Smooth muscle cell (in vitro differentiated cells): ENCODE measurements around the gene S100PBP. TPM values are rescaled to one million over a fixed set of nuclear protein-coding genes. Genes with fewer than 3 reads are reported as not detected.
"Not testable (repeated sequence)": the region's sequence is repeated elsewhere in the genome, so short reads cannot be mapped to it uniquely, and the experiment has no call there.

Source experiments
- DNase-seq: peaks from one replicate; lab custom pipeline; 2025; ENCODE audit not compliant: unreplicated experiment; lab: John Stamatoyannopoulos, UW
- H2AFZ ChIP-seq: fragments of 200-600 bp; sonication (generic); 2 replicates; pipeline ENCODE4 v1.6.0; 2016; ENCODE audit warnings: antibody characterized with exemption, low read depth, mild to moderate bottlenecking
- H3F3A ChIP-seq: fragments of 200-600 bp; sonication (generic); 2 replicates; pipeline ENCODE4 v1.6.0; 2017; ENCODE audit warnings: antibody characterized with exemption, low read depth
- H3K27ac ChIP-seq: fragments of 200-600 bp; sonication (generic); 2 replicates; pipeline ENCODE4 v1.5.1; 2016; ENCODE audit warnings: low read depth, mild to moderate bottlenecking
- H3K27me3 ChIP-seq: fragments of 200-600 bp; sonication (generic); 2 replicates; pipeline ENCODE4 v1.6.1; 2016; ENCODE audit warnings: low read depth, mild to moderate bottlenecking
- H3K36me3 ChIP-seq: fragments of 200-600 bp; sonication (generic); 2 replicates; pipeline ENCODE4 v1.5.1; 2016; ENCODE audit warnings: low read depth
- H3K4me1 ChIP-seq: fragments of 200-600 bp; sonication (generic); 2 replicates; pipeline ENCODE4 v1.5.1; 2016; ENCODE audit warnings: low read depth
- H3K4me2 ChIP-seq: fragments of 200-600 bp; sonication (generic); 2 replicates; pipeline ENCODE4 v1.6.0; 2016; ENCODE audit warnings: mild to moderate bottlenecking
- H3K4me3 ChIP-seq: fragments of 200-600 bp; sonication (generic); 2 replicates; pipeline ENCODE4 v1.5.1; 2016; ENCODE audit warnings: mild to moderate bottlenecking
- H3K79me2 ChIP-seq: fragments of 200-600 bp; sonication (generic); 2 replicates; pipeline ENCODE4 v1.6.0; 2016; ENCODE audit warnings: low read depth, mild to moderate bottlenecking
- H3K9ac ChIP-seq: fragments of 200-600 bp; sonication (generic); 2 replicates; pipeline ENCODE4 v1.6.0; 2016; ENCODE audit warnings: low read depth
- H3K9me3 ChIP-seq: fragments of 200-600 bp; sonication (generic); replicated peaks from 2 replicates; pipeline ENCODE4 v1.5.1; 2016; ENCODE audit warnings: low read depth
- H4K20me1 ChIP-seq: fragments of 200-600 bp; sonication (generic); 2 replicates; pipeline ENCODE4 v1.6.0; 2016; ENCODE audit warnings: low read depth
- CTCF ChIP-seq: fragments of 200-600 bp; sonication (generic); IDR thresholded peaks from 2 replicates; pipeline ENCODE4 v1.5.1; 2017; ENCODE audit warnings: borderline replicate concordance, mild to moderate bottlenecking, antibody characterized with exemption; ENCODE audit not compliant: insufficient read depth, poor library complexity, severe bottlenecking
- WGBS: methylation state at CpG from one replicate; pipeline ENCODE4 v1.1.7; 2016; ENCODE audit warnings: low lambda C conversion rate; 5-methylcytosine and 5-hydroxymethylcytosine counted together
- polyA plus RNA-seq: library from polyadenylated mRNA; unstranded; fragments of >200 nt; fragmentation: Nextera tagmentation; extraction: Ambion mirVana; gene quantifications from 2 replicates; pipeline ENCODE4 v1.2.1, GENCODE V29; 2016
- total RNA-seq: library from RNA; depleted of rRNA; stranded (reverse); fragments of >200 nt; gene quantifications from 2 replicates; pipeline ENCODE4 v1.2.3, GENCODE V29; 2014

Gene S100PBP
- total and polyA plus RNA-seq, 2 experiments from 2014 or later: 22.1 to 39.1 TPM

DNA sequence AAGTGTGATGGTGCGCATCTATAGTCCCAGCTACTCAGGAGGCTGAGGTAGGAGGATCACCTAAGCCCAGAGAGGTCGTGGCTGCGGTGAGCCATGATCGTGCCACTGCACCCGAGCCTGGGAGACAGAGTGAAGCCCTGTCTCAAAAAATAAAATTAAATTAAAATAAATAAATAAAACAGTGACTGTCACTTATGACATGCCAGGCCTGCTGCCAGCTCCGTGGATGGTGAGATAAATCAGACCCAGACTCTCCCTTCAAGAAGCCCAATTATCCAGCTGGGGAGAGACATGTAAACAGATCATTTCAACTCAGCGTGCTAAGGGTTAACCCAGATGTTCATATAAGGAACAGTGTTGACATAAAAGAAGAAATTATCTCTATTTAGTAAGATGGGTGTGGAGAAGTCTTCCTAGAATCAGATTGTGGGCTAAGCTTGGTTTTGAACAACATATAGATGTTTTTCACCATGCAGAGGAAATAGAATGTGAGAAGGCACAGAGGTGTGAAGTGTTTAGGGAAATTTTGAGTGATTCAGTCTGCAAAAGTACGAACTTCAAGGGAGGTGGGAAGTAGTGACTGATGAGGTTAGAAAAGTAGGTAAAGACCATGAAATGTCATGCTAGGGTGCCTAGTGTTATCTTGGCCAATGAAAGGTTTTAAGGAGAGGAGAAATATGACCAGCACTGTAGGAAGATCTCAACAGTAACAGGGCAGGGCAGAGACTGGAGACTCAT, 18.6 kb upstream of the S100PBP start:
- Histone ChIP-seq H3K36me3 (no peaks in the 10 kb centered on the region), H2AFZ (no peak overlapping the region), H3K4me2 (no peak overlapping the region)

GRCh38 chr1:32801096-32801715, 16.2 kb upstream of the S100PBP start:
- no peak for TF ChIP-seq CTCF
- peak overlapping the region; percentile 81 for H3K27ac ChIP-seq
- WGBS: 66% methylated on average over 9 of the region's 9 CpGs
- H3K4me2 ChIP-seq: peak overlapping the region; percentile 51
- no peaks in the 10 kb centered on the region for H3K27me3 ChIP-seq
- peaks cover 3% of the 10 kb centered on the region for H3F3A ChIP-seq
- H3K9ac ChIP-seq: no peak overlapping the region
- peaks cover 22% of the 10 kb centered on the region for H3K79me2 ChIP-seq
- peaks cover 5% of the 10 kb centered on the region for H4K20me1 ChIP-seq
- H2AFZ ChIP-seq: no peak overlapping the region
- no peak for DNase-seq
- H3K9me3 ChIP-seq: no peaks in the 10 kb centered on the region
- H3K36me3 ChIP-seq: peaks cover 4% of the 10 kb centered on the region
- no peaks in the 10 kb centered on the region for H3K4me1 ChIP-seq
- H3K4me3 ChIP-seq: no peak overlapping the region

More for the DNA sequence above, 18.6 kb upstream of the S100PBP start:
- Histone ChIP-seq H3F3A (peaks cover 3% of the 10 kb centered on the region), H3K9me3 (no peaks in the 10 kb centered on the region), H3K79me2 (peaks cover 22% of the 10 kb centered on the region), H3K27me3 (no peaks in the 10 kb centered on the region), H4K20me1 (peaks cover 5% of the 10 kb centered on the region), H3K27ac (peak overlapping the region; percentile 80), H3K4me3 (no peak overlapping the region), H3K4me1 (no peaks in the 10 kb centered on the region), H3K9ac (no peak overlapping the region)
- DNase-seq: no peak
- no peak for TF ChIP-seq CTCF
- WGBS: 88% methylated on average over 8 of the region's 8 CpGs

DNA sequence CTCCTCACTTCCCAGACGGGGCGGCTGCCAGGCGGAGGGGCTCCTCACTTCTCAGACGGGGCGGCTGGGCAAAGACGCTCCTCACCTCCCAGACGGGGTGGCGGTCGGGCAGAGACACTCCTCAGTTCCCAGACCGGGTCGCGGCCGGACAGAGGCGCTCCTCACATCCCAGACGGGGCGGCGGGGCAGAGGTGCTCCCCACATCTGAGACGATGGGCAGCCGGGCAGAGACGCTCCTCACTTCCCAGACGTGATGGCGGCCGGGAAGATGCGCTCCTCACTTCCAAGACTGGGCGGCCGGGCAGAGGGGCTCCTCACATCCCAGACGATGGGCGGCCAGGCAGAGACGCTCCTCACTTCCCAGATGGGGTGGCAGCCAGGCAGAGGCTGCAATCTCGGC, 13.0 kb upstream of the S100PBP start:
- H3K4me1 ChIP-seq, DNase-seq: not testable (repeated sequence)
- WGBS: 98% methylated on average over 25 of the region's 30 CpGs

GRCh38 chr1:32806290-32806689, 11.2 kb upstream of the S100PBP start:
- Histone ChIP-seq H3K9ac (no peak overlapping the region), H3K79me2 (peaks cover 39% of the 10 kb centered on the region), H3F3A (peaks cover 5% of the 10 kb centered on the region), H3K4me1 (no peaks in the 10 kb centered on the region), H3K27me3 (no peaks in the 10 kb centered on the region), H3K4me3 (no peak overlapping the region), H4K20me1 (peaks cover 29% of the 10 kb centered on the region), H3K4me2 (no peak overlapping the region), H2AFZ (no peak overlapping the region), H3K36me3 (peaks cover 17% of the 10 kb centered on the region), H3K27ac (no peak overlapping the region), H3K9me3 (no peaks in the 10 kb centered on the region)
- WGBS: 95% methylated on average over 6 of the region's 6 CpGs
- DNase-seq: no peak
- TF ChIP-seq CTCF: no peak

More for the DNA sequence above, 13.0 kb upstream of the S100PBP start:
- not testable (repeated sequence) for H3K4me3 ChIP-seq, H3F3A ChIP-seq, H3K27ac ChIP-seq, H3K27me3 ChIP-seq, H3K9me3 ChIP-seq, H3K9ac ChIP-seq, H2AFZ ChIP-seq, H3K4me2 ChIP-seq
- H4K20me1 ChIP-seq: peaks cover 14% of the 10 kb centered on the region
- H3K79me2 ChIP-seq: peaks cover 37% of the 10 kb centered on the region
- peaks cover 17% of the 10 kb centered on the region for H3K36me3 ChIP-seq
